Adrenal gland (tissue), 12 donors: ENCODE measurements around the gene LDB3. TPM values are rescaled to one million over a fixed set of nuclear protein-coding genes. Genes with fewer than 3 reads are reported as not detected.

ENCODE experiments used
- DNase-seq, 7 donors: peaks; one replicate each; pipeline ENCODE4 v3.0.0-alpha.2; 2019 to 2020
- H3K27ac ChIP-seq, 5 donors: fragments of 200-600 bp; sonication (generic) in 4 of 5; 1 replicate in 3 of 5; 2 replicates in 2 of 5; pipeline versions ENCODE4 v1.5.1 to v1.8.0; 2016 to 2020; ENCODE audit warnings: mild to moderate bottlenecking in 1 of 5
- H3K27me3 ChIP-seq: fragments of 200-600 bp; 2 replicates; pipeline ENCODE4 v1.8.0; 2021
- H3K36me3 ChIP-seq, 2 donors: fragments of 200-600 bp; replicated peaks in 1 of 2; 1 replicate in 1 of 2; 2 replicates in 1 of 2; pipeline versions ENCODE4 v1.5.1 to v1.8.0; 2018 to 2022
- H3K4me1 ChIP-seq, 2 donors: fragments of 200-600 bp; replicated peaks in 1 of 2; 1 replicate in 1 of 2; 2 replicates in 1 of 2; pipeline versions ENCODE4 v1.5.1 to v1.8.0; 2018 to 2021
- H3K4me3 ChIP-seq, 4 donors: fragments of 200-600 bp; sonication (generic) in 3 of 4; one replicate each; pipeline ENCODE4 v1.5.1; 2016 to 2018
- H3K9me3 ChIP-seq, 3 donors: fragments of 200-600 bp; sonication (generic) in 1 of 3; replicated peaks in 1 of 3; 1 replicate in 2 of 3; 2 replicates in 1 of 3; pipeline versions ENCODE4 v1.5.1 to v1.8.0; 2016 to 2021
- CTCF ChIP-seq, 6 experiments: fragments of 450-650 bp in 4 of 6; fragments of 200-600 bp in 2 of 6; sonication (generic) in 1 of 6; IDR thresholded peaks; 1 replicate in 5 of 6; 2 replicates in 1 of 6; pipeline versions ENCODE4 v1.5.1 to v1.8.0; 2016 to 2021; ENCODE audit warnings: antibody characterized with exemption in 6 of 6, mild to moderate bottlenecking in 2 of 6, moderate library complexity in 1 of 6
- POLR2A ChIP-seq, 2 donors: fragments of 450-650 bp; IDR thresholded peaks; one replicate each; pipeline ENCODE4 v1.6.1; 2017; ENCODE audit warnings: antibody characterized with exemption in 2 of 2, mild to moderate bottlenecking in 2 of 2, moderate library complexity in 1 of 2
- WGBS, 4 donors: extraction: QIAGEN DNeasy Blood & Tissue Kit in 2 of 4; methylation state at CpG; one replicate each; pipeline versions ENCODE4 v1.1.5 to v1.1.7; 2013 to 2017; 5-methylcytosine and 5-hydroxymethylcytosine counted together
- intact Hi-C, 2 donors: fragments of 100-400 bp; cut with DNase I; formaldehyde crosslinking; loops; one replicate each; pipeline versions ENCODE4 v1.14.1 to v1.15.0; 2022 to 2023
- polyA plus RNA-seq, 3 donors: library from polyadenylated mRNA; stranded (reverse); fragments of 200-250 nt in 2 of 3; fragments of 350-450 nt in 1 of 3; fragmentation: Illumina TruSeq in 1 of 3; extraction: RNeasy Lipid Tissue Mini Kit (QIAGEN cat#74804) in 1 of 3; gene quantifications; one replicate each; pipeline ENCODE4 v1.2.3, GENCODE V29; 2013 to 2014
- total RNA-seq, 9 donors: library from RNA; depleted of rRNA in 4 of 9; stranded (reverse); fragments of >200 nt in 4 of 9; fragments of 120-200 nt in 1 of 9; fragmentation: NEBNext Ultra II Directional in 1 of 9; extraction: Animal tissue kit (Norgen Biotek cat#: 25700) in 1 of 9; gene quantifications; one replicate each; pipeline versions ENCODE4 v1.1.0 to v1.2.4, GENCODE V29; 2013 to 2023
- donor health status: healthy with polysubstance abuse.
- donor health status: Bipolar disorder and iron deficiency.
- donor health status: DM: yes; HTN: yes; CAD: no.
- donor health status: DM: no; HTN: no; CAD: no.
- donor health status: DM: no; HTN: no; CAD: no.
- donor health status: DM: yes; HTN: yes; CAD: no.

Gene LDB3
- total and polyA plus RNA-seq, 12 donors = 0.14 to 2.7 (median 0.36) TPM

- no peak overlapping the region for H3K4me3 ChIP-seq
- no peak for DNase-seq
- no peak overlapping the region for H3K27ac ChIP-seq
- no peaks in the 10 kb centered on the region for H3K27me3 ChIP-seq
- H3K36me3 ChIP-seq = no peaks in the 10 kb centered on the region
- TF ChIP-seq POLR2A (IDR thresholded peaks at IDR 0.05) (no peak), CTCF (IDR thresholded peaks at IDR 0.05) (no peak)
- peaks cover 6 to 11% of the 10 kb centered on the region in 2 donors for H3K4me1 ChIP-seq
- intact Hi-C loops = loop anchor here in 1 of 2 donors (5.0 kb wide), 1 partner anchor 190 kb away; no protein-coding TSS in a partner anchor
- 73 to 84% (median 83%) methylated on average over 1 to 4 of the region's 4 CpGs; no CpG with 5 or more reads in 1 of the 4 donors for WGBS, 4 donors
- no peaks in the 10 kb centered on the region for H3K9me3 ChIP-seq
Measured at GRCh38 chr10:86707505-86707904, 39.2 kb downstream of the LDB3 start.

GRCh38 chr10:86708068-86708782 lies 39.9 kb downstream of the LDB3 start:
- WGBS, 4 donors = 93 to 95% (median 93%) methylated on average over 7 to 8 of the region's 8 CpGs
- Histone ChIP-seq H3K4me1 (peaks cover 6 to 11% of the 10 kb centered on the region in 2 donors), H3K36me3 (no peaks in the 10 kb centered on the region), H3K27ac (no peak overlapping the region), H3K27me3 (no peaks in the 10 kb centered on the region), H3K9me3 (no peaks in the 10 kb centered on the region), H3K4me3 (no peak overlapping the region)
- TF ChIP-seq CTCF (IDR thresholded peaks at IDR 0.05) = no peak
- TF ChIP-seq POLR2A (IDR thresholded peaks at IDR 0.05) = no peak
- no peak for DNase-seq
- intact Hi-C loops = loop anchor here in 1 of 2 donors (5.0 kb wide), 1 partner anchor 189 kb away; no protein-coding TSS in a partner anchor

- Histone ChIP-seq H3K27me3 (no peaks in the 10 kb centered on the region), H3K9me3 (no peaks in the 10 kb centered on the region), H3K4me1 (peaks cover 6 to 11% of the 10 kb centered on the region in 2 donors), H3K36me3 (no peaks in the 10 kb centered on the region), H3K27ac (no peak overlapping the region), H3K4me3 (no peak overlapping the region)
- intact Hi-C loops = loop anchor here in 1 of 2 donors (5.0 kb wide), 1 partner anchor 188 kb away; no protein-coding TSS in a partner anchor
- TF ChIP-seq CTCF (IDR thresholded peaks at IDR 0.05) = no peak
- no peak for TF ChIP-seq POLR2A (IDR thresholded peaks at IDR 0.05)
- WGBS, 4 donors = 76 to 87% (median 85%) methylated on average over 5 of the region's 5 CpGs
- no peak for DNase-seq
Measured at GRCh38 chr10:86708783-86709380, 40.6 kb downstream of the LDB3 start.

- intact Hi-C loops = loop anchor here in 1 of 2 donors (5.0 kb wide), 1 partner anchor 188 kb away; no protein-coding TSS in a partner anchor
- TF ChIP-seq POLR2A (IDR thresholded peaks at IDR 0.05) (no peak), CTCF (IDR thresholded peaks at IDR 0.05) (no peak)
- WGBS, 4 donors = 93 to 96% (median 95%) methylated on average over 11 to 16 of the region's 16 CpGs
- DNase-seq = no peak
- H3K36me3 ChIP-seq = no peaks in the 10 kb centered on the region
- H3K4me1 ChIP-seq = peaks cover 6 to 11% of the 10 kb centered on the region in 2 donors
- no peaks in the 10 kb centered on the region for H3K27me3 ChIP-seq
- H3K4me3 ChIP-seq = no peak overlapping the region
- no peak overlapping the region for H3K27ac ChIP-seq
- H3K9me3 ChIP-seq = no peaks in the 10 kb centered on the region
Measured at GRCh38 chr10:86709396-86710185, 41.3 kb downstream of the LDB3 start.
